A172 (cell line): ENCODE results near the gene TPP1. TPM values are rescaled to one million over a fixed set of nuclear protein-coding genes. Genes with fewer than 3 reads are reported as not detected.

ENCODE experiments used
- DNase-seq: peaks from one replicate; pipeline ENCODE4 v3.0.0-alpha.2; 2015; ENCODE audit warnings: low spot score
- total RNA-seq: library from RNA; depleted of rRNA; stranded (reverse); fragments of >200 nt; shearing (Covaris generic); gene quantifications from 2 replicates; pipeline ENCODE4 v1.2.3, GENCODE V29; 2014

TPP1 gene
- total RNA-seq, 1 experiment from 2014 or later, result 31.7 TPM

GRCh38 chr11:6627762-6628241 lies 8.6 kb upstream of the TPP1 start:
- no peak for DNase-seq

- DNase-seq, result no peak
Observed at GRCh38 chr11:6626971-6627761, 7.9 kb upstream of the TPP1 start.

DNA sequence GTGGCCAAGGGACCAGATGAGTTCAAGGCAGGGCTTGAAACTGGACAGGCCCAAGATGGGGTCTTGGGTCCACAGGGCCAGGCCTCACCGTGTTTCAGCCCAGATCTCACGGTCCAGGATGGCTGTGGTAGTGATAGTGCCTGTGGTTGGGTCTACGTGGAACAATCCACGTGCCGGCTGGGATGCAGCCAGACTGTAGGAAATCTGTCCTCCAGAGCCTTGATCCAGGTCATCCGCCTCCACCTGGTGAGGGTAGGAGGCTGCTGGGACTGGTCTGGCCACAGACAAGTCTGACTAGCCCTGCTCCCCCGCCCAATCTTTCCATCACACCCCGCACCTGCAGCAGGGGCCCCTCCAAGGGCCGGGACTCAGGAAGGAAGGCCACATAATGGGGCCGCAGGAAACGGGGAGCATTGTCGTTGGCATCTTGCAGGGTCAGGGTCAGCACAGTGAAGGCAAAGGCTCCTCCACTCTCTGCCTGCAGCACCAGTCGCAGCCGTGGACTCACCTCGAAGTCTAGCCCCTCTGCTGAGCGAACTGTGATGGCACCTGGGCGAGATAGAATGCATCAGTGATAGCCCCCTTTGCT lies 6.7 kb upstream of the TPP1 start:
- no peak for DNase-seq

GRCh38 chr11:6625156-6625831 lies 6.1 kb upstream of the TPP1 start:
- DNase-seq, result no peak

DNA sequence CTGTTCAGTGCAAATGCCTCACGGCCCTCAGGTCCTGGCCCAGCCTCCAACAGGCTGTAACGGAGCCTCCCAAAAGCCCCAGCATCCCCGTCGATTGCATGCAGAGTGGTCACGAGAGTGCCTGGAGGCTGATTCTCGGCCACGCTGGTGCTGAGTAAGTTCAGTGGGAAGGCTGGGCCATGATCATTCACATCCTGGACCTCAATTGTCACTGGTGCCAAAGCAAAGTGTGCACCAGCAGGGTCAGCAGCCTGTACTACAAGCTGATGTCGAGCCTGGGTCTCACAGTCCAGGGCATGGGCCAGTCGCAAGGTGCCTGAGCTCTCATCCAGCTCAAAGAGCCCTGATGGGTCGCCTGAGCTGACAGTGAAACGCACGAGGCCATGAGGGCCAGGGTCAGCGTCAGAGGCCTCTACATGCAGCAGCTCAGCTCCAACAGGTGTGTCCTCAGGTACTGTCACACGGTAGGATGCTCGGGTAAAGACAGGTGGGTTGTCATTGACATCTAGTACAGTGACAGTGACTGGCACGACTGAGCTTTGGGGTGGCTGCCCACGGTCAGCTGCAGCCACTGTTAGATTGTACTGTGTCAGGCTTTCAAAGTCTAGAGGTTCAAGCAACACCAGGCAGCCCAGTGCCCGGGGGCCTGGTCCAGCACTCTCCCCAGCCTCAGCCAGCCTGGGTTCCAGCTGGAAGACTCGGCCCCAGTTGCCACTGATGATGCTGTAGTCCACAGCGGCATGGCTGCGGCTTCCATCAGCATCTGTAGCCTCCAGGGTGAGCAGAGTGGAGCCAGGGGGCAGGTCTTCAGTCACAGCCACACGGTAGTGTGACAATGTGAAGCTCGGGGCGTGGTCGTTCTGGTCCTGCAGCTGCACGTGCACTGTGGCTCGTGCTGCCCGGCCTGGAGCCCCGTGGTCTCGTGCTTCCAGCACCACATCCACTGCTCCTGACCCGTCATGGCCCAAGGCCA lies 4.5 kb upstream of the TPP1 start:
- no peak for DNase-seq

DNA sequence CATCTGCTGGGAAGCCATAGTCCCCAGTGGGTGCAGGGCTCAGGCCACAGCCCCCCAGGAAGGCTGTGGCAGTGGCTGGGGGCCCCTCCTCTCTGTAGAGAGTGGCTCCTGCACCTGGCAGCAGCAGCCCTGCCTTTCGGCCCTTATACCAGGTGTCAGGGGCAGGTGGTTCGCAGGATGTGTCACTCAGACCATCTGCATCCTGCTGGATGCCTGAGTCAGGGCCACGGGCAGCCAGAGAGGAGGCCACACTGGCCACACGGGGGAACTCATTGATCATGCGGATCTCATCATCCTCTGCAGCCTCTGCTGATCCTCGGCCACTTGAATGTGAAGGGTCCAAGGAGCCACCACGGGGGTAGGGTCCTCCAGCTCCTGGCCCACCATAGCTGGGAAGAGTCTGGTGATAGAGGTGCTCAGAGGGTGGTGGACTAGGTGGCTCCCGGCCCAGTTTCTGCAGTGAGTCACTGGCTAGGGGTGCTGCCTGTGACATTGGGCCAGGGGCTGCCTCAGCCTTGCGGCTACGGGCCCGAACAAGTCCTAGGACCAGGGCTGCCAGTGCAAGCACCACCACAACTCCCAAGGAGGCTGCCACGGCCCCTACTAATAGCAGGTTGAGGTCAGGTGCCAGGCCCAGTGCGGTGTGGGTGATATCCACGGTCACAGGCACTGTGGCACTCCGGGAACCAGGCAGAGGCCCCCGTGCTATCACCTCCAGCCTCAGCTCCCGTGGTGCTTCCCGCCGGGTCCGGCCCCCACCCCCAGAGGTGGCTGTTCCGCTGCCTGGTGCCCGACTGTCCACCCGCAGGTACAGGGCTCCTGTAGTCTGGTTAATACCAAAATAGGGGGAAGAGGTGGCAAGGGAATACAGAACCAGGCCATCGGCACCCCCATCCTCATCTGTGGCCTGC lies 3.3 kb upstream of the TPP1 start:
- DNase-seq, result no peak

DNA sequence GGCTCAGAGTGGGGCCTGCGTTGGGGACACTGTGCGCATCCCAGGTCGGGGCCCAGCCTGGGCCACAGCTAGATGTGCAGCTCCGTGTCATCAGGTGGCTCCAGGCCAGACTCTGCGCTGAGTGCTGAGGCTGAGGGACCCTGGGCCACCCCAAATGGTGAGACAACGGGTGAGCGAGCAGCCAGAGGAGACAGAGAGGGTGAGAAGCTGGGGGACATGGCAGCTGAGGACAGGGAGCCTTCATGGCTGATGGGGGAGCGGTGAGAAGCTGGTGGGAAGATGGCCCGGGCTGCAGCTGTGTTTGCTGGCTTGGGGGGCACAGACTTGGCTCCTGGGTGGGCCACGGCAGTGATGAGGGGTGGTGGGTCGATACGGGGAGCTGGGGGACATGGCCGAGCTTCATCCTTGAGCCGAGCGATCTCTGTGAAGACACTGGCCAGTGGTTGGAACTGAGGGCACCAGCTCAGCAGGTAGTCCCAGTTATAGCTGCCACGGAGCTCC lies 2.5 kb upstream of the TPP1 start:
- no peak for DNase-seq

GRCh38 chr11:6620636-6621035 lies 1.4 kb upstream of the TPP1 start:
- DNase-seq, result no peak

DNA sequence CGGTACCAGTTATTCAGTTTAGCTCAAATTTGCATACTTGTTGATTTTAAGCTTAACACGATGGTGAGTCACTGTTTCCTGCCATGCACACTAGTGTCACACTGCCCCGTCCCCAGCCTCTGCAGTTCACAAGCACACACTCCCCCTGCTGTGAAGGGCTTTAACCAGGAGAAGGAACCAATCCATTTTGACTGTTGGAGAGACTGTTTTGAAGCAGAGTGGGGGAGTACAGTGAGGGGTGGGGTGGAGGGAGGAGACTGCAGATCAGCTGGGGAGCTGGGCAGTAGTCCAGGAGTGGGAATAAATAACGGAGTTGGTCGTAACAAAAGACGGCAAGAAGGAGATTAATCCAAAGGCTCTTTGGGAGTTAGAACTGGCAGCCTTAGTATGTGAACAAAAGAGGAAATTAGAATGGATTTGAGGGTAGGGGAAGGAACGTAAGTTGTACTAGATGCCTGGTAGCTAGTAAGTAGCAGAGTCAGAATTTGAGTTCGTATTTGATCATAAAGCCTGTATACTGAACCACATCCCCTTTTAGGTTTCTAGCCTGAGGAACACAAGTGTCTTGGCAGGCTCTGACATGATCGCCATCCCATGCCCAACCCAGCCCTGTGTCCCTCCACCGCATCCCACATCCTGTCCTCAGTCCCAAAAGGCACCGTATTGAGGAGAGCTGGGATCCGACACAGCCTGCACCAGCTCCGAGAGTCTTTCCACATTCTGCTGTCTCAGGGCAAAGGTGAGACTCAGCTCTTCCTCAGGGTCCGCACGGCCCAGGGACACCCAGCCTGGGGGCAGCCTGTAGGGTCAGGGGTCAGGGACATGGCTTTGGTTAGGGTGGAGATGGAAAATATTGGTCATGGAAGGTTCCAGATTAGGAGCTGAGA lies 862 bp downstream of the TPP1 start:
- peak; percentile 61 for DNase-seq

GRCh38 chr11:6617315-6617781 lies 1.9 kb downstream of the TPP1 start:
- no peak for DNase-seq

DNA sequence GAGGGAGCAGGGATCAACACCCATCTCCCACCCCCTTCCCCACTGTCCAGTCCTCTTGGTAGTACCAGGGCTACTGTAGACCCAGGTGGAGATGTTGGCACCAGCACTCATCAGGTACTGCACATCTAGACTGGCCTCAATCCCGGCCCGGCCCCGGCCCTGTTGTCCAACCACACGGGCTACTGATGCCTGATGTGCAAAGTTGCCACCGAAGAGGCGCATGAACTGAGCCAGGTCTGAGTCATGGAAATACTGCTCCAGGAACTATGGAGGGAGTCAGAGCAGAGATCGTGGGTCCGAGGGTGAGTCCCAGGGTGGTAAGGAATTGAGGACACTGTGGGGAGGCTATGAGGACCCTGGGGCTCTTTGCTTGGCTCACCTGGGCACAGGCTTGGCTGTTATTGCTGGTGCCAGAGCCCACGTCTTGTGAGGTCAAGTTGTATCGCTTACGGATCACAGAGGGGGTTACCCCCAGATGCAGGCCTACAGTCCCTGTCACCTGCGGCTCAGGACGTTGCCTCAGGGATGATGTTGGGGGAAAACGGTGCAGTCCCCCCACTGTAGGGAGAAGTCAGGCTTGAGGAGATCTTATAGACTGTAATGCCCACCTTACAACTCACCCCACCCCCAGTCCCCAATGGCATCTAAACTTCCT lies 2.5 kb downstream of the TPP1 start:
- no peak for DNase-seq

DNA sequence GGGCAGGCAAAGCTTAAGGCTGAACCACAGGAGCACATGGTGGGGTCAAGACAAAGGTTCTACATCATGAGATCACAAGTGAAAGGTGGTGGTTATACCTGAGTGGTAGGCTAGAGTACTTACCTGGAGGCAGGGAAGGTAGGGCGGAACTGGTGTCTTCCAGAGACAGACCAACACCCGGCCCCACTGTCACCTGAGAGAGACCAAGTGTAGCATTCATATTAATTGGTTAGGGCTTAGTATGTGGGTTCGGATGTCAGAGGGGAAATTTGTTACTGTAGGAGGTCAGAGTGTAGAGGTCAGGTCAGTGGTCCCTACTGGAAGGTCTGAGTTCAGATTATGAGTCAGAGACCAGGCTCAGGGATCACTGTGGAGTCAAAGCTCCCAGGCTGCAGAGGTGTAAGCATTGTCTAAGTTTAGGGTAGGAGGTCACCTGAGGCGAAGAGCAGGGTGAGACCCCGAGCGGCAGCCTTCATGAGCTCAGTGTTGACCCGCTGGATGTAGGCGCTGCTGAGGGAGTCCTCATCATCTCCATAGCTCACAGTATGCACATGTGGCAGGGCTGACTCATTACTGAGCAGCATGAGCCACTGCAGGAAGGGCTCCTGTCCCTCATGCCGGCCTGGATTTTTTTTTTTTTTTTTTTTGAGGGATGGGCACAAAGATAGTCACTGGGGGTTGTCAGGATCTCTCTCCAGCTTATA lies 3.2 kb downstream of the TPP1 start:
- no peak for DNase-seq

- no peak for DNase-seq
Observed at GRCh38 chr11:6615046-6615445, 4.2 kb downstream of the TPP1 start.

- DNase-seq, result no peak
Observed at GRCh38 chr11:6614446-6614845, 4.8 kb downstream of the TPP1 start.

- DNase-seq, result no peak
Observed at GRCh38 chr11:6613496-6613895, 5.7 kb downstream of the TPP1 start.

DNA sequence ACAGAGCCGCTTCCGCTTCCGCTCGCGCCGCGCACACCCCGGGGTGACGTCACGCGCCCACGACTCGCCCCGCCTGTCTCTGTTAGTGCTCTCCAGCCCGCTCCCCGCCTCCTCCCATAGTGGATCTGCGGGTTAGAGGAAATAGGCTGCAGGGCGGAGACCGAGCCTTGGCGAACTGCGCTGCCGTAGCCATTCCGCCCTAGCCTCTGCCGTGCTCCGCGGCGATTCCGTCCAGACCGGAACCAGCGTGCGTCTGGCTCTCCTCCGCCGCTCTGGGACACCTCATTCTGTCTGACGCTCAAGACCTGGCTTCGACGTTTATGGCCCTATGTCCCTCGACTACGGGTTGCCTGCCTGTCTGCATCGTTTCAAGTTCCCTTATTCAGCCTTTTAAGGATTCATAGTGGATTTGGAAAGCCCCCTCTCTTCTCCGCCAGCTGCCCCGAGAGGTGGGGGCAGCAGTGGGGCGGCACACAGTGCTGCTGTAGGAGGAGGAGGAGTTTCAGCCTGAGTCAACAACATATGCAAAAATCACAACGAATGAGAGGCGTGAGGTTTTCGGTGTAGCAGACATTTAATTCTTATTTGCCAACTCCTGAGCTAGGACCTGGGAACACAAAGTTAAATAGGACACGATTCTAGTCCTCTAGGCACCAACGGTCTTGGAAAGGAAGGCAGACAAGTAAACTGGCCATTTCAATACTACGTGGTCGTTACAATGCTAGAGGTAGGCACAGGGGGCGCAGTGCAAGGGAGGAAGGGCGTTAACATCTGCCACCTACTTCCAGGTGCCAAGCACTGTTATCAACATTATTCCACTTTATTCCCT lies 6.8 kb downstream of the TPP1 start, which contains the start of gene TAF10:
Gene TAF10 (minus strand): TSS at position 4 of the 829 bp plus-strand sequence. CDS start 27 bp downstream, outside the sequence.
- peak; percentile 93 for DNase-seq

GRCh38 chr11:6611963-6612212 lies 7.3 kb downstream of the TPP1 start:
- DNase-seq, result no peak
